Measurements from ENCODE around the gene KCTD15.

KCTD15 gene

GRCh38 chr19:33844478-33844877 is 47.8 kb downstream of the KCTD15 start:
- no peak for ATAC-seq
- no peak for TF ChIP-seq OSR1 (CRISPR knock-in tag; IDR thresholded peaks at IDR 0.05)
- TF ChIP-seq, protein P1, sequence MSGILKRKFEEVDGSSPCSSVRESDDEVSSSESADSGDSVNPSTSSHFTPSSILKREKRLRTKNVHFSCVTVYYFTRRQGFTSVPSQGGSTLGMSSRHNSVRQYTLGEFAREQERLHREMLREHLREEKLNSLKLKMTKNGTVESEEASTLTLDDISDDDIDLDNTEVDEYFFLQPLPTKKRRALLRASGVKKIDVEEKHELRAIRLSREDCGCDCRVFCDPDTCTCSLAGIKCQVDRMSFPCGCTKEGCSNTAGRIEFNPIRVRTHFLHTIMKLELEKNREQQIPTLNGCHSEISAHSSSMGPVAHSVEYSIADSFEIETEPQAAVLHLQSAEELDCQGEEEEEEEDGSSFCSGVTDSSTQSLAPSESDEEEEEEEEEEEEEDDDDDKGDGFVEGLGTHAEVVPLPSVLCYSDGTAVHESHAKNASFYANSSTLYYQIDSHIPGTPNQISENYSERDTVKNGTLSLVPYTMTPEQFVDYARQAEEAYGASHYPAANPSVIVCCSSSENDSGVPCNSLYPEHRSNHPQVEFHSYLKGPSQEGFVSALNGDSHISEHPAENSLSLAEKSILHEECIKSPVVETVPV (CRISPR knock-in tag; IDR thresholded peaks at IDR 0.05): no peak
- TF ChIP-seq, protein P2, sequence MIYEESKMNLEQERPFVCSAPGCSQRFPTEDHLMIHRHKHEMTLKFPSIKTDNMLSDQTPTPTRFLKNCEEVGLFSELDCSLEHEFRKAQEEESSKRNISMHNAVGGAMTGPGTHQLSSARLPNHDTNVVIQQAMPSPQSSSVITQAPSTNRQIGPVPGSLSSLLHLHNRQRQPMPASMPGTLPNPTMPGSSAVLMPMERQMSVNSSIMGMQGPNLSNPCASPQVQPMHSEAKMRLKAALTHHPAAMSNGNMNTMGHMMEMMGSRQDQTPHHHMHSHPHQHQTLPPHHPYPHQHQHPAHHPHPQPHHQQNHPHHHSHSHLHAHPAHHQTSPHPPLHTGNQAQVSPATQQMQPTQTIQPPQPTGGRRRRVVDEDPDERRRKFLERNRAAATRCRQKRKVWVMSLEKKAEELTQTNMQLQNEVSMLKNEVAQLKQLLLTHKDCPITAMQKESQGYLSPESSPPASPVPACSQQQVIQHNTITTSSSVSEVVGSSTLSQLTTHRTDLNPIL (CRISPR knock-in tag; IDR thresholded peaks at IDR 0.05; ENCODE audit: low read depth): no peak
- TF ChIP-seq ZNF8 (CRISPR knock-in tag; IDR thresholded peaks at IDR 0.05): no peak
- no peak for TF ChIP-seq ZFP30 (CRISPR knock-in tag; IDR thresholded peaks at IDR 0.05)
- no peak for TF ChIP-seq SNAI2 (CRISPR knock-in tag; IDR thresholded peaks at IDR 0.05)
- TF ChIP-seq RARB (CRISPR knock-in tag; IDR thresholded peaks at IDR 0.05): no peak
- no peak for TF ChIP-seq PPARA (CRISPR knock-in tag; IDR thresholded peaks at IDR 0.05; ENCODE audit: borderline replicate concordance)
- TF ChIP-seq CSDC2 (CRISPR knock-in tag; IDR thresholded peaks at IDR 0.05): no peak
- no peak for TF ChIP-seq ZNF565 (CRISPR knock-in tag; conservative IDR thresholded peaks at IDR 0.05; ENCODE audit: low read depth)
- no peak for TF ChIP-seq TCF4 (CRISPR knock-in tag; IDR thresholded peaks at IDR 0.05; ENCODE audit: borderline replicate concordance)
- no peak for TF ChIP-seq ZC3H10 (CRISPR knock-in tag; IDR thresholded peaks at IDR 0.05)

DNA sequence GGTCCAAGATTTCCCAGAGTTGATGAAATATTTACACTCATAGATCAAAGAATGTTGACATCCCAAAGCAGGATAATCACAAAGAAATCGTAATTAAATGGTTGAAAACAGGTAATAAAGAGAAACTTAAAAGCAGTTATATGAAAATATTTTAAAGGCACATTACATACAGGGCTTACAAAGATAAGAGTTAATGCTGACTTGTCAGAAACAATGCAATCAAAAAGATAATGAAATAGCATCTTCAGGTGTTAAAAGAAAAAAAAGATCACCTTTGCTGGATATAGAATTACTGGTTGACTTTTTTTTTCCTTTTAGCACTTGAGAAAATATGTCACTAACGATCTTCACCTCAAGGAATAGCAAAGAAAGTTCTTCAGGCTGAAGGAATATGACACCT is 48.8 kb downstream of the KCTD15 start:
- TF ChIP-seq TSHZ2 (CRISPR knock-in tag; IDR thresholded peaks at IDR 0.05) (no peak), TOX (CRISPR knock-in tag; IDR thresholded peaks at IDR 0.05; ENCODE audit: borderline replicate concordance) (no peak), ARNTL (CRISPR knock-in tag; IDR thresholded peaks at IDR 0.05; ENCODE audit: borderline replicate concordance, low read depth) (no peak), PPARA (CRISPR knock-in tag; IDR thresholded peaks at IDR 0.05; ENCODE audit: borderline replicate concordance) (no peak), ZNF565 (CRISPR knock-in tag; conservative IDR thresholded peaks at IDR 0.05; ENCODE audit: low read depth) (no peak), ZNF8 (CRISPR knock-in tag; IDR thresholded peaks at IDR 0.05) (no peak), BACH2 (CRISPR knock-in tag; IDR thresholded peaks at IDR 0.05; ENCODE audit: borderline replicate concordance) (no peak), TCF4 (CRISPR knock-in tag; IDR thresholded peaks at IDR 0.05; ENCODE audit: borderline replicate concordance) (no peak), ZNF70 (CRISPR knock-in tag; IDR thresholded peaks at IDR 0.05) (no peak), CSDC2 (CRISPR knock-in tag; IDR thresholded peaks at IDR 0.05) (no peak), POU6F1 (CRISPR knock-in tag; IDR thresholded peaks at IDR 0.05; ENCODE audit: borderline replicate concordance, low read depth) (no peak), SNAI2 (CRISPR knock-in tag; IDR thresholded peaks at IDR 0.05) (no peak)
- TF ChIP-seq, protein P2 (CRISPR knock-in tag; IDR thresholded peaks at IDR 0.05; ENCODE audit: low read depth): no peak
- ATAC-seq: no peak

GRCh38 chr19:33849551-33850147 is 53.0 kb downstream of the KCTD15 start:
- no peak for ATAC-seq
- TF ChIP-seq BACH2 (CRISPR knock-in tag; IDR thresholded peaks at IDR 0.05; ENCODE audit: borderline replicate concordance) (no peak), RARB (CRISPR knock-in tag; IDR thresholded peaks at IDR 0.05) (no peak), ZFP3 (CRISPR knock-in tag; IDR thresholded peaks at IDR 0.05) (no peak), ZNF565 (CRISPR knock-in tag; conservative IDR thresholded peaks at IDR 0.05; ENCODE audit: low read depth) (no peak), ZFP30 (CRISPR knock-in tag; IDR thresholded peaks at IDR 0.05) (no peak), OSR1 (CRISPR knock-in tag; IDR thresholded peaks at IDR 0.05) (no peak), TOX (CRISPR knock-in tag; IDR thresholded peaks at IDR 0.05; ENCODE audit: borderline replicate concordance) (no peak), POU6F1 (CRISPR knock-in tag; IDR thresholded peaks at IDR 0.05; ENCODE audit: borderline replicate concordance, low read depth) (no peak), TSHZ2 (CRISPR knock-in tag; IDR thresholded peaks at IDR 0.05) (no peak), SNAI2 (CRISPR knock-in tag; IDR thresholded peaks at IDR 0.05) (no peak)
- TF ChIP-seq, protein P1 (CRISPR knock-in tag; IDR thresholded peaks at IDR 0.05): no peak
